ENCODE data around the gene HPD.

DNA sequence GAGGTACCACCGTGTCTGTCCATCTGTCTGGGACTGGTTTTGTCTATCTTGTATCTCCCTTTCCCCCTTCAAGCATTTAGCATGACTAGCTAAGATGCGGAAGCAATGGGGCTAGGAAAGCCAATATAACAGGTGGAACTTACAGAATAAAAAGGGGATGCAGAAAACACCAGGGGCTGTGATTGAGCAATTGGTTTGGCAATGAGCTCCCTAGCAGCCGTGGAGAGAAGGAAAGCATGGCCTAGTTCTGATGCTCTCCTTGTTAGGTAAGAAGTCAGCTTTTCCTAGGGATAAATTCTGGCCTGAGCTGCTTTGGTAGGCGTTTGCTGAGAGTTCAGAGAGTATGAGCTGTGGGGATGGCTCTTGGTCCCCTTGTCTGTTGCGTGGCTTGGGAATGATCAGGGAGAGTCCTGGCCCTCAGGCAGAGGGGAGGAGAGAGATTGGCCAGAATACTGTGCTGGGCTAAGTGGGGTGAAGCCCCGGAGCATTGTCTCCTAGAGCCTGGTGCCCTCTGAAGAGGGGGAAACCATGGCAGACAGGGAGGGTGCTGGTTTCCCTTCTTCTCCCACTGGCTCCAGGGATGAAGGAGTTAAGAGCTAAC is 47.7 kb downstream of the HPD start:
- TF ChIP-seq, protein P1, sequence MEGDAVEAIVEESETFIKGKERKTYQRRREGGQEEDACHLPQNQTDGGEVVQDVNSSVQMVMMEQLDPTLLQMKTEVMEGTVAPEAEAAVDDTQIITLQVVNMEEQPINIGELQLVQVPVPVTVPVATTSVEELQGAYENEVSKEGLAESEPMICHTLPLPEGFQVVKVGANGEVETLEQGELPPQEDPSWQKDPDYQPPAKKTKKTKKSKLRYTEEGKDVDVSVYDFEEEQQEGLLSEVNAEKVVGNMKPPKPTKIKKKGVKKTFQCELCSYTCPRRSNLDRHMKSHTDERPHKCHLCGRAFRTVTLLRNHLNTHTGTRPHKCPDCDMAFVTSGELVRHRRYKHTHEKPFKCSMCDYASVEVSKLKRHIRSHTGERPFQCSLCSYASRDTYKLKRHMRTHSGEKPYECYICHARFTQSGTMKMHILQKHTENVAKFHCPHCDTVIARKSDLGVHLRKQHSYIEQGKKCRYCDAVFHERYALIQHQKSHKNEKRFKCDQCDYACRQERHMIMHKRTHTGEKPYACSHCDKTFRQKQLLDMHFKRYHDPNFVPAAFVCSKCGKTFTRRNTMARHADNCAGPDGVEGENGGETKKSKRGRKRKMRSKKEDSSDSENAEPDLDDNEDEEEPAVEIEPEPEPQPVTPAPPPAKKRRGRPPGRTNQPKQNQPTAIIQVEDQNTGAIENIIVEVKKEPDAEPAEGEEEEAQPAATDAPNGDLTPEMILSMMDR (conservative IDR thresholded peaks at IDR 0.05; ENCODE audit: low read depth, low read length): no peak
- no peak for TF ChIP-seq EZH2 (IDR thresholded peaks at IDR 0.05; ENCODE audit: borderline replicate concordance, low read depth, low read length, poor library complexity, severe bottlenecking)
